Measurements from ENCODE around the gene TET1. TPM values are rescaled to one million over a fixed set of nuclear protein-coding genes. Genes with fewer than 3 reads are reported as not detected.

The TET1 gene
- total and polyA plus RNA-seq, 2 of the 13 experiments (the other 11 are each of a cell fraction or from before 2014, with no cell fraction given) = 6.9 to 7.3 TPM

- no peak for TF ChIP-seq JARID2 (CRISPR knock-in tag; IDR thresholded peaks at IDR 0.05; ENCODE audit: insufficient replicate concordance)
- peak; percentile 68; the same call in 1 of the 2 replicates for TF ChIP-seq TFDP1 (CRISPR knock-in tag; IDR thresholded peaks at IDR 0.05; ENCODE audit: borderline replicate concordance)
- no peak for TF ChIP-seq ARNT2 (CRISPR knock-in tag; IDR thresholded peaks at IDR 0.05; ENCODE audit: low read depth)
- peak; percentile 7; the same call in 1 of the 2 replicates for TF ChIP-seq ZFP36L1 (CRISPR knock-in tag; IDR thresholded peaks at IDR 0.05)
- no peak for TF ChIP-seq ATF7 (IDR thresholded peaks at IDR 0.05)
- TF ChIP-seq ATF7 (CRISPR knock-in tag; IDR thresholded peaks at IDR 0.05) = peak; percentile 31; the same call in 1 of the 2 replicates
- no peak for TF ChIP-seq KDM5A (IDR thresholded peaks at IDR 0.05; ENCODE audit: borderline replicate concordance, low read length)
- peak; percentile 93 for TF ChIP-seq SAP130 (CRISPR knock-in tag; IDR thresholded peaks at IDR 0.05; ENCODE audit: low read depth)
- TF ChIP-seq POLR2G (IDR thresholded peaks at IDR 0.05; ENCODE audit: low read depth, low read length) = peak; percentile 63; the same call in 1 of the 2 replicates
- TF ChIP-seq PHF21A (CRISPR knock-in tag; IDR thresholded peaks at IDR 0.05) = peak; percentile 64; the same call in 1 of the 2 replicates
- TF ChIP-seq ZNF530 (CRISPR knock-in tag; IDR thresholded peaks at IDR 0.05; ENCODE audit: low read depth) = no peak
- TF ChIP-seq ZBTB33 (CRISPR knock-in tag; IDR thresholded peaks at IDR 0.05) = 0 out of 2 replicates have a peak, but pooled peaks have one; percentile 21
- TF ChIP-seq HOXA9 (CRISPR knock-in tag; IDR thresholded peaks at IDR 0.05; ENCODE audit: borderline replicate concordance) = no peak
- TF ChIP-seq IKZF5 (CRISPR knock-in tag; IDR thresholded peaks at IDR 0.05) = 0 out of 2 replicates have a peak, but pooled peaks have one; percentile 70
- TF ChIP-seq ZNF382 (CRISPR knock-in tag; IDR thresholded peaks at IDR 0.05; ENCODE audit: borderline replicate concordance) = no peak
- TF ChIP-seq ZSCAN9 (CRISPR knock-in tag; IDR thresholded peaks at IDR 0.05; ENCODE audit: borderline replicate concordance) = 0 out of 2 replicates have a peak, but pooled peaks have one; percentile 27
- TF ChIP-seq TOPORS (CRISPR knock-in tag; IDR thresholded peaks at IDR 0.05) = no peak
- no peak for TF ChIP-seq HMGA1 (CRISPR knock-in tag; conservative IDR thresholded peaks at IDR 0.05)
Observed at GRCh38 chr10:68600041-68600778, 40.1 kb downstream of the TET1 start (continued).

Measured in HepG2 (cell line).